GM18505 (cell line): ENCODE measurements around the gene SAC3D1.
"Not testable (repeated sequence)": the region's sequence is repeated elsewhere in the genome, so short reads cannot be mapped to it uniquely, and the experiment has no call there.

ENCODE experiments used
- ATAC-seq: cut with Tn5 transposase; IDR thresholded peaks from one replicate; pipeline ENCODE4 v1.9.1; 2021; ENCODE audit not compliant: unreplicated experiment
- POLR2A ChIP-seq: IDR thresholded peaks from 4 replicates; pipeline ENCODE4 v1.6.1; 2011; ENCODE audit warnings: borderline replicate concordance; ENCODE audit not compliant: insufficient read depth, insufficient read length; ENCODE audit errors: extremely low read depth

The SAC3D1 gene

DNA sequence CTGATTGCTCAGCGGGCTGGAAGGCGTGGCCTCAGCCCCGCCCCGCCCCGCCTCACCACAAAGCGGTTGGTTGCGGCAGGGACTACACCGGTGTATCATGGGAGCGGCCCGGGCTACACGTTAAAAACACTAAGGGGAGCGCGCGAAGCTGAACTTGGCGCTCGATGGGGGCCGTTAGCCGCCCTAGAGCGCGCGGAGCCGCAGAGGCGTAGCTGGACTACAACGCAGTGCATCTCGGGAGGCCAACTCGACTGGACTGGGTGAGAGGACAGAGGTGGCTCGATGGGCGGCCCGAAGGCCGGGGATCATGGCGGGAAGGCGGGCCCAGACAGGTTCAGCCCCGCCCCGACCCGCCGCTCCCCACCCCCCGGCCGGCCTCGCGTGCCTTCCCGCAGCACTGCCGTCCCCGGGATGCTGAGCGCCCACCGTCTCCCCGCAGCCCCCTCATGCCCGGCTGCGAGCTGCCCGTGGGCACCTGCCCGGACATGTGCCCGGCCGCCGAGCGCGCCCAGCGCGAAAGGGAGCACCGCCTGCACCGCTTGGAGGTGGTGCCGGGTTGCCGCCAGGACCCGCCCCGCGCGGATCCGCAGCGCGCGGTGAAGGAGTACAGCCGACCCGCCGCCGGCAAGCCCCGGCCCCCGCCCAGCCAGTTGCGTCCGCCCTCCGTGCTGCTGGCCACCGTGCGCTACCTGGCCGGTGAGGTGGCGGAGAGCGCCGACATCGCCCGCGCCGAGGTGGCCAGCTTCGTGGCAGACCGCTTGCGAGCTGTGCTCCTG, at the start of gene SAC3D1:
Gene SAC3D1, plus strand, starts transcription at position 364 of the 776 bp plus-strand sequence. Its CDS starts 83 bp downstream, at position 447.
- peak; percentile 62 for TF ChIP-seq POLR2A
- ATAC-seq, result peak; percentile 81

DNA sequence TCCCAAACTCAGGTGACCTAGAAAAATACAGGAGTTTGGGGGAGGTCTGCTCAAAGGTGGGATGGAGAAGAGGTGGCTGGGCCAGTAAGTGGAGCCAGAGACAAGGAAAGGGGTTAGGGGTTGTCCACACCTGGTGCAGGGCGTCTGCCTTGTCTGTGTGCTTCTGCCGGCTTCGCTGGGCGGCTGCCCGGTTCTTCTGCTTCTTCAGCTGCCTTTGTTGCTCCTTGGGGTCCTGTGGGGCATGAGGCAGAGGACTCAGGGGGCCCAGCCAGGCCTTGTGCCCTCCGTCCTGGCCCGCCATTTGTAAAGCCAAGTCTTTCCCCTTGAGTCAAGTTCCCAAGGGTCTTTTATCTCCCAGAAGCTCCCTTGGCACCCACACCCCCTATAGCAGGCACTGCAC, 46.7 kb upstream of the SAC3D1 start:
- ATAC-seq, result no peak
- no peak for TF ChIP-seq POLR2A

DNA sequence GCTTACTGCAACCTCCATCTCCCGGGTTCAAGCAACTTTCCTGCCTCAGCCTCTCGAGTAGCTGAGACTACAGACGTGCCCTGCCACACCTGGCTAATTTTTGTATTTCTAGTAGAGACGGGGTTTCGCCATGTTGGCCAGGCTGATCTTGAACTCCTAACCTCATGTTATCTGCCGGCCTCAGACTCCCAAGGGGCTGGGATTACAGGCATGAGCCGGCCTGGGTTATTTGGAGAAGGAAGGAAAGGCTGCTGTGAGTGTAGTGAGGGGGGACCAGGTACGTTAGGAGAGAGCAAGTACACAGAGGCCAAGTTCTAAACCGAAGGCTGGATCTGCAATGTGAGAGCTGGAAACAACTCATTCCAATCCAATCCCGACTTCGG, 44.7 kb upstream of the SAC3D1 start:
- no peak for ATAC-seq
- TF ChIP-seq POLR2A, result no peak

DNA sequence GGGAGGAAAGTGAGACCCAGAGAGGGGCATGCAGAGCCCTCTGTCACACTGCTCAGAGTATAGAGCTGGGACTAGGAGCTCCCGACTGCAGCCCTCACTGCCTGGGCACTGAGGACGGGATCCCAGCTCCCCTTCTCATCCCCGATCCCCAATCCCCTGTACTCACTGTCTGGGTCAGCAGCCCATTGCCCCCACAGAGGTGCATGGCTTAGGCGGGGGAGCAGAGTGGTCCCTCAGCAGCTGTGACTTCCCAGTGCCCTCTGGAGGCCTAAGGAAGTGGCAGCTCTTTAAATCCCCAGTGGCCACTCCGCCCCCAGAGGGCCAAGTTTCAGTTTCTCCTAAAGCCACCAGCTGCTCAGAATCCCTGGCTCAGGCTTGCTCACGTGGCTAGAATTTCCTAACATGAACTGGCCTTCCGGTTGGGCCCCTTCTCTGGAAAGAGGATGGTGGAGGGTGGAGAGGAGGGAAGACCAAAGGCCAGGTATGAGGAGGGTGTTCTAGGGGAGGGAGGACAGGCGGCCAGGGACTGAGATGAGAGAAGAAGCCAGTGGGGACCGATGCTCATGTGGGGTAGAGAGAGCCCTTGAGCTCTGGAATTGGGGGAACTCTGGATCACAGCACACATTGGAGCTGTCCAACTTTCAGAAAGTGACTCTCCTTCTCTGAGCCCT, 44.2 kb upstream of the SAC3D1 start, which contains the start of gene BATF2:
Gene BATF2, minus strand, starts transcription at position 262 of the 671 bp plus-strand sequence. Its CDS starts 57 bp downstream, at position 205.
- no peak for ATAC-seq
- no peak for TF ChIP-seq POLR2A

DNA sequence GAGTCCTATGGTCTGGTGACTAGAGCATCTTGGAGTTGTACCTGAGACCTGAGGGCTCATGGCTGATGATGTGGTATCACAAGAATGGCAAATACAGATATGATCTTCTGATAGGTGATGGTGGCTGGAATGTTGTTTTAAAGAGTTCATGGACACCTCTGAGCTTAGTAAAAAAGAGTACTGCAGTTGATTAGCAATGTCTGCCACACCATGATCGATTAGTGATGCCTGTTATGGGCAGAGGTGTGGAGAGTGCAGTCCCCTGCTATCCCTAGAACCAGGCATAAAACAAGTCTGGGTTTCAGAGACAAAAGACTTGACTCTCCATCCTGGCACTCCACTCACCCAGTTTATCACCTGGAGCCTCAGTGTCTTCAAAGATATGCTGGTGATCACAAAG, 42.9 kb upstream of the SAC3D1 start:
- no peak for TF ChIP-seq POLR2A
- ATAC-seq, result no peak

DNA sequence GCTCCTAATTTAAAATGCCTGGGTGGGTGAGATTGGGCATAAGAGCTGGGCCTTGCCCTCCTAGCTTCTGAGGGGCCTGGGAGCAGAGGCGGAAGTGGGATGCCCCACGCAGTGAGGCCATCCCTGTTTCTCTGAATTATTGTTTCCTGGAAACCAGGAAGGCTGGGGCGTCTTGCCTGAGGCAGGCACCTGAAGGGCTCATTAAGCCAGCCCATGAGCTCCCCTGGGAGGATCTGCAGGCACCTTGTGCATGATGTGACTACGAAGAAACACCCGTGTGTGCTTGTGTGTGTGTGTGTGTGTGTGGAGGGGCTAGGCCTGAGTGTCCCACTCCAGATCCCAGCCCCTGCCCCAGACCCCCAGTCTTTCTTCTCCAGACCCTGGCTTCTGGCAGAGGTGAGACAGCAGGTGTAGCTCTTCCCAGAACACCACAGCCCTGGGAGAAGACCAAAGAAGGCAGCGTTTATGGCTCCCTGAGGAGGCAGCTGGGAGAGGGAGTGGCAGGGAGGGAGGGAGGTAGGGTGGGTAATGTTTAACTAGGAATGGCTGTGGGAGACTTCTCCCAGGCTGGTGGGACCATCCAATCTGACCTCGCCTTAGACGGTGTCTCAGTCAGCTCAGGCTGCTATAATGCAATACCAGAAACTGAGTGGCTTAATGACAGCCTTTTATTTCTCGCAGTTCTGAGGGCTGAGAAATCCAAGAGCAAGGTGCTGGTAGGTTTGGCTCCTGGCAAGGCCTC, 42.1 kb upstream of the SAC3D1 start:
- no peak for ATAC-seq
- TF ChIP-seq POLR2A, result no peak

DNA sequence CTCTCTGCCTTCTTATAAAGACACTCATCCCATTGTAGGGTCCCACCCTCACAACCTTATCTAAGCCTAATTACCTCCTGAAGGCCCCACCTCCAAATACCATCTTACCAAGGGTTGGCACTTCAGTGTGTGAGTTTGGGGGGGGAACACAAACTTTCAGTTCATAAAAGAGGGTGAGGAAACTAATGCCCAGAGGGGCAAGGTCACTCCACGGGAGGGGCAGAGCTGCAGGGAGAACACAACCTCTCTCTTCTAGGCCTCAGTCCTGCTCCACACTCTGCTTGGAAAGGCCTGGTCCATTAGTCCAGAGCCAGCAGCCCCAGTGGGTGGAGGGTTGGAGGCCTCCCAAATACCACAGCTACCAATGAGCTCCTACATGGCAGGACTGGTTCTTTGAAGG, 41.5 kb upstream of the SAC3D1 start:
- TF ChIP-seq POLR2A, result no peak
- ATAC-seq, result no peak

DNA sequence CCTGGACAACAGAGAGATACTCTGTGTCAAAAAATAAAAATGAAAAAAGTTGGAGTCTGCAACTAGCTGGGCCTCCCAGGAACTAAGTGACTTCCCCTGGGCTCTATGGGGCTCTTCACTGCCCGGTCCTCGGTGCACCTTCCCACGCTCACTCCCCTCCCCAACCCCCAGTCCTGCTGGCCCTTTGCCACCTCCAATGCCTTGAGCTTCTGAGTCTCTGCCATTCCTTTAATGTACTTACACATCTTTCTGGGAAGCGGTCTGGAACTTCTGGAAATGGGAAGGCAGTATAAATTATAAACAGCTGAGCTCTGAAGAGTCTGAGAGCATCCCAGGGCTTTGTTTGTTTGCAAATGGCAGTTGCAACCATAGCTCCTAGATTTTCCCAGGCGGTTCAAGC, 38.3 kb upstream of the SAC3D1 start:
- no peak for ATAC-seq
- no peak for TF ChIP-seq POLR2A

DNA sequence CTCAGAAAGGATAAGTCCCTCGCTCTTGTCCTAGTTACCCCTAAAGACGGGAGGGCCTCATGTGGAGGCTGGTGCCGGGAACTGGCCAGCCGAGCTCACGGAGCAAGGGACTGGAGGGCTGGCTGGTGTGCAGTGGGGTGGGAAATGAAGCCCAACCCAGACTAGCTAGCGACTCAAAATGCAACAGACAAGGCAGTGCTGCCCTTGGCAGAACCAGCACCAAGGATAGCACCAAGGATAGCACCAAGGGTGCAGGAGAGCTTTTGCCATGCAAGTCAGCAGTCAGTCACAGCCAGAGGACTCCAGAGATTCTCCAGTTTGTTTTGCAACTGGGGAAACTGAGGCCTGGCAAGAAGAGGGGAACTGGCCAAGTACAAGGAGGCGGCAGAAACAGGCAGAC, 37.7 kb upstream of the SAC3D1 start:
- ATAC-seq, result no peak
- no peak for TF ChIP-seq POLR2A

DNA sequence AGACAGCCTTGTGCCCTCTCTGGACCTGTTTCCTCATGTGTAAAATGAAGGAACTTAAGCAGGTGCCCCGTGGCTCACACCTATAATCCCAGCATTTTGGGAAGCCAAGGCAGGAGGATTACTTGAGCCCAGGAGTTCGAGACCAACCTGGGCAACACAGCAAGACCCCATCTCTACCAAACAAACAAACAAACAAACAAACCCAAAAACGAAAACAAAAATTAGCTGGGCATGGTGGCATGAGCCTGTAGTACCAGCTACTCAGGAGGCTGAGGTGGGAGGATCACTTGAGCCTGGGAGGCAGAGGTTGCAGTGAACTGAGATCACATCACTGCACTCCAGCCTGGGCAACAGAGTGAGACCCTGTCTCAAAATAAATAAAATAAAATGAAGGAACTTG, 37.0 kb upstream of the SAC3D1 start:
- not testable (repeated sequence) for ATAC-seq

DNA sequence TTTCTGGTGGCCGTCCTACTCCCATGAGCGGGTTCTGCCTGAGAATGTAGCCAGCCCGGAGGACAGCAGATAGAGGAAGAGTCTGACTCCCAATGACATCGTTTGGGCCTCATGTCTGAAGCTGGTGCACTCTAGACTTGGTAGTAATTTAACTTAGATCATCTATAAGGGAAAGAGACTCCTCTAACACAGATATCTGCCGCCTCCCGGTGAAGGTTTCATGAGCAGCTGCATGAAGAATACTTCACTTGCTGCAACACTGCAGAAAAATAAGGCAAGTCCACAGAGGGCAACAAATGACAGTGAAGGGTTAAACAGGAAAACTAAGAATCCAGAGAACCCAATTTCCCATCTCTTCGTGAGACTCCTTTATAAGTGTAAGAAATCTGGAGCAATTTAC, 33.0 kb upstream of the SAC3D1 start:
- ATAC-seq, result no peak
- TF ChIP-seq POLR2A, result no peak

DNA sequence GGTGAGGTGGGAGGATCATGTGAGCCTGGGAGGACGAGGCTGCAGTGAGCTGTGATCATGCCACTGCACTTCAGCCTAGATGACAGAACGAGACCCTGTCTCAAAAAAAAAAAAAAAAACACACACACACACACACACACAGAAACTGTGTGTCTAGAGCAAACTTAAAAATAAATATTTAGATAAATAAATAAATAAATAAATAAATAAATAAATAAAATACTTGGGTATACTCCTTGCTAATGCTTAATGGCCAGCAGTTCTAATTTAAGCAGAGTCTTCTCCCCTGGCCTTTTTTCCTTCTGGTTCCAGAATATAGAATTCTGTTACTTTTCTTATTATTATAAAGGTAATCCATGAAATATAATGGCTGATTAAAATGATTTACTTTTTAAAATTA, 32.1 kb upstream of the SAC3D1 start:
- TF ChIP-seq POLR2A, result no peak
- no peak for ATAC-seq

DNA sequence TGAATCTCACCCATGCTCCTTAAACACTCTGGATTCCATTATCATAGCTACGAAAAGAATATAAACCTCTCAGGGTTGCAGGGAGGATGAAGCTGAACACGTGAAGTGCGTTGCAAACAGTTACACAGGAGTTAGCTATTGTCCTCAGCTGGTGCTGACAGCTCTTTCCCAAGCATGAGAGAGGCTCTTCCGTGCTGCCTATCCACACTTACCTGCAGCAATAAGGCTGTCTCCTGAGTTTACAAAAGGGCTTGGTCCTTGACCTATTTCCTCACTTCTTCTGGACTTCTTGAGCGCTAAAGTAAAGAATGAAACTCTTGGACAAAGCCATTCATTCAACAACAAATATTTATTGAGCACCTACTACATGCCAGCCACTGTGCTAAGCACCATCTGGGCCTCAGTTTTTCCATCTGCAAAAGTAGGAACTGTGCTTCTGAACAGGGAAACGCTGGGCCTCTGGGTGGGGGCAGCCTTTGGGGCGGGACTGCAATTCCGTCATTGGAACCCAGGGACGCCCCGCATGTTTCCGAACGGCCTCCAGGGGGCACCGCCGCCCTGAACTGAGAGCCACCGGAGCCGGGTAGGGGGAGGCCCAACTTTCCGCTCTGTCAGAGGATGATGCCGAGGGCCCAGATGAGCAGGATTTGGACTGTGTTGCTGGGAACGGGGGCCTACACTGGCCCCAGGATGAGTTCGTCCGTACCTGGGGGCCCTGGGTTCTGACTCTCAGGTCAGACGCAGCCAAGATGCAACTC, 27.7 kb upstream of the SAC3D1 start:
- peak; percentile 72 for ATAC-seq
- TF ChIP-seq POLR2A, result no peak
